NCI-H1930 (cell line): ENCODE data around the gene BYSL.

Source experiments
- DNase-seq, 2 experiments: peaks; one replicate each; lab custom pipeline; 2025; lab: John Stamatoyannopoulos, UW

Gene BYSL

GRCh38 chr6:41920921-41921711, at the start of gene BYSL, which contains the start of gene MED20:
BYSL (plus strand) TSS chr6:41921499; CDS start chr6:41921563, 64 bp downstream.
MED20 (minus strand) TSS chr6:41921139; CDS start chr6:41921018, 121 bp downstream.
- DNase-seq: peak; percentile 81 to 94

GRCh38 chr6:41871691-41872090, 49.6 kb upstream of the BYSL start:
- no peak for DNase-seq

GRCh38 chr6:41872147-41872546, 49.2 kb upstream of the BYSL start:
- DNase-seq: no peak

- DNase-seq: no peak
Measured at GRCh38 chr6:41874741-41875140, 46.6 kb upstream of the BYSL start.

- no peak for DNase-seq
Measured at GRCh38 chr6:41877051-41877680, 44.1 kb upstream of the BYSL start.

- no peak for DNase-seq
Measured at GRCh38 chr6:41878246-41878645, 43.1 kb upstream of the BYSL start.

- no peak for DNase-seq
Measured at GRCh38 chr6:41878961-41879405, 42.3 kb upstream of the BYSL start.

- DNase-seq: no peak
Measured at GRCh38 chr6:41881506-41881905, 39.8 kb upstream of the BYSL start.

GRCh38 chr6:41884957-41885356, 36.3 kb upstream of the BYSL start:
- no peak for DNase-seq

GRCh38 chr6:41885930-41886329, 35.4 kb upstream of the BYSL start:
- no peak for DNase-seq

GRCh38 chr6:41887331-41887751, 34.0 kb upstream of the BYSL start:
- DNase-seq: no peak

GRCh38 chr6:41892921-41893564, 28.3 kb upstream of the BYSL start:
- no peak for DNase-seq

GRCh38 chr6:41894366-41895299, 26.7 kb upstream of the BYSL start:
- peak in 1 of 2 experiments; percentile 85 for DNase-seq

GRCh38 chr6:41895300-41896233, 25.7 kb upstream of the BYSL start, which contains the start of gene USP49:
USP49 (minus strand) TSS chr6:41895375; CDS start chr6:41806983, 88,392 bp downstream.
- peak; percentile 86 to 88 for DNase-seq

- no peak for DNase-seq
Measured at GRCh38 chr6:41896281-41896680, 25.0 kb upstream of the BYSL start.

- no peak for DNase-seq
Measured at GRCh38 chr6:41900861-41901260, 20.4 kb upstream of the BYSL start.

GRCh38 chr6:41901882-41902519, 19.3 kb upstream of the BYSL start:
- peak in 1 of 2 experiments; percentile 3 for DNase-seq

- no peak for DNase-seq
Measured at GRCh38 chr6:41909727-41910126, 11.6 kb upstream of the BYSL start.

GRCh38 chr6:41914343-41914742, 7.0 kb upstream of the BYSL start:
- no peak for DNase-seq
